GM21529 (cell line): ENCODE measurements around the gene FGF18.
"Not testable (repeated sequence)": the region's sequence is repeated elsewhere in the genome, so short reads cannot be mapped to it uniquely, and the experiment has no call there.

ENCODE experiments used
- ATAC-seq: cut with Tn5 transposase; IDR thresholded peaks from one replicate; pipeline ENCODE4 v1.9.1; 2021; ENCODE audit not compliant: unreplicated experiment

The FGF18 gene

DNA sequence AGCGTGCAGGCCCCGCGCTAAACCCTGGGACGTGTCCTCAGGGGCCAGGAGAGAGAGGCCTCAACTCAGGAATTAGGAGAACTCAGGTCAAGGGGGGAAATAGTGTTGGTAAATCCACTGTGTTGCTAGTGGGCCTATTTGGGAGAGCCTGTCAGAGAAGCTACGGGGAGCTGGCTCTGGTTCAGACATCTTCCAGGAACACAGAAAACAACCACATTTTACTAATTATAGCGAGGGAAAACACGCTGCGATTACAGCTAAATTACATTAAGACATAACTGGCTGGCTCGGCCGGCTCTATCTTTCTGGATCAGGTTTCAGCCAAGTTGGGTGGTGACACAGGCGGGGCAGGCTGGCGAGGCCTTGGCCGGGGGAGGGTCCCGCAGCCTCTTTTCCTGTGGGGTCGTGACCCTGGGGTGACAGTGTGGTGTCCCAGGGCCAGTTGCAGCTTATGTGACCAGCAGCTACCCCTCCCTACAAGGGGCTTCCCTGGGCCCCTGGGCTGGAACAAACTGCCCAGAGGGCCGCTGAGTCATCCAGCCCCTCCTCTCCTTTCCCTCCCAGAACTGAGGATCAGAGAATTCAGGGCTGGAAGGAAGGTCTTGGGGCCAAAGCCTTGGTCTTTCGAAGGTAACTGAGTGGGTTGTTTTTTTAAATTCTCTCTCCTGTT lies 75.1 kb downstream of the FGF18 start:
- no peak for ATAC-seq

DNA sequence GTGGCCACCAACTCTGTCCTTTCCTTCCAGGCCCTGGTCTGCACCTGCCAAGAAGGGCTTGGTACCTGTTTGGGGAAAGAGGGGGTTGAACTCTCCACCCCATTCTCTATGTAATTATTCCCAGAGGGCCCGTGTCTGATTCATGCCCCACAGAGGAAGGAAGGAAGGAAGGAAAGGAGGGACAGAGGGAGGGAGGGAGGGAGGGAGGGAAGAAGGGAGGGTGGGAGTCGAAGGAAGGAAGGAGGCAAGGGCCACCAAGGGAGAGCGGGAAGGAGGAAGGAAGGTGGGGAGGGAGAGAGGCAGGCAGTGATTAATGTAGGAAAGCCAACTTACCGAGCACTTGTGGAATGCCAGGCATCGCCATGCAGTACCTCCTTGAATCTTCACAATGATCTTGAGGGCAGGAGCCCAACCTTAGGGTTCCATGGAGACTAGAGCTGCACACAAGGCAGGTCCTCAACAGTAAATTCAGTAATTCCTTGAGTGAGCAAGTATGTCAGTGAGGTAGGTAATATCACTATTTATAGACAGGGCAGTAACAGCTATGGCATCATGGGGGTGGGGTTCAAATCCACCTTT lies 75.8 kb downstream of the FGF18 start:
- ATAC-seq = no peak

DNA sequence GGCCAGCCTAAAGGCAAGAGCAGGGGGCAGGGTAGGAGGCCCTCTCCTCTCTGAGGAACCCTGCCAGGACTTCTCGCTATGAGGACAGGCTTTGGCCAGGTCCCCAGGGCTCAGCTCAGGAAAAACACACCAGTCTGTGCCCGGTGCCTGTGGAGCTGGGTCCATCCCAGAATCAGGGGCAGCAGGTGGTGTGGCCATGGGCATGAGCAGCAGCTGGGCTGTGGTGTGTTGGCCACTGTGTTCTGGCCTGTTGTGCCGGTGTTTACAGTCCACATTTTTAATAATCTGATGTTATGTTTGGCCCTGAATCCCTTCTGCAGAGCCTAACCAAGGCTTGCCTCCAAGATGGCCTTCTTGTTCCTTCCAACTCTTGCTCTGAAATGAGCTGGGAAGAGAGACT lies 77.0 kb downstream of the FGF18 start:
- ATAC-seq = no peak

DNA sequence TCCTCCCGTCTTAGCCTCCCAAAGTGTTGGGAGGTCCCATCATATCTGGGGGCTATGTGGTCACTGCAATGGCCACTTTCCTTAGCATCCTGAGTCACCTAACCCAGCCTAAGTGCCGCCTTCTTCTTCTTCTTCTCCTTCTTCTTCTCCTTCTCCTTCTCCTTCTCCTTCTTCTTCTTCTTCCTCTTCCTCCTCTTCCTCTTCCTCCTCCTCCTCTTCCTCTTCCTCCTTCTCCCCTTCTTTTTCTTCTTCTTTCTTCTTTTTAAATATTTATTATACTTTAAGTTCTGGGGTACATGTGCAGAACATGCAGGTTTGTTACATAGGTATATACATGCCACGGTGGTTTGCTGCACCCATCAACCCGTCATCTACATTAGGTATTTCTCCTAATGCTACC lies 78.0 kb downstream of the FGF18 start:
- ATAC-seq = not testable (repeated sequence)

DNA sequence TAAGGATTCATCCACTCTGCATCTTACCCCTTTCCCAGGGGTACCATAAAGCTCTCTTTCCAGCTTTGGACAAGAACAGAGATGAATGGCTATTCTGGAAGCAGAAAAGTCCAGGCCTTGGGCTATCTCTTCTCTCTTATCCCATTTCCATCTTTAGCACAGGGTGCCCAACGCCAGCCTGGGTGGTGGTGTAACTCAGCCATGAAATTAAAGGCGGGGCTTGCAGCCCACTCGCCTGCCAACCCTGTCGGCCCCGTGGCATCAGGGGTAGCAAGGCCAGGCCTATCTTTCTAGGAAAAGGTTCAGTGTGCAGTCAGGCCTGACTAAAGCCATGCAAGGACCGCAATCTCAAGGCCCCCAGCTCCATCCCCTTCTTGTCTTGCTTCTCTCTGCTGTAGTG lies 78.7 kb downstream of the FGF18 start:
- no peak for ATAC-seq

DNA sequence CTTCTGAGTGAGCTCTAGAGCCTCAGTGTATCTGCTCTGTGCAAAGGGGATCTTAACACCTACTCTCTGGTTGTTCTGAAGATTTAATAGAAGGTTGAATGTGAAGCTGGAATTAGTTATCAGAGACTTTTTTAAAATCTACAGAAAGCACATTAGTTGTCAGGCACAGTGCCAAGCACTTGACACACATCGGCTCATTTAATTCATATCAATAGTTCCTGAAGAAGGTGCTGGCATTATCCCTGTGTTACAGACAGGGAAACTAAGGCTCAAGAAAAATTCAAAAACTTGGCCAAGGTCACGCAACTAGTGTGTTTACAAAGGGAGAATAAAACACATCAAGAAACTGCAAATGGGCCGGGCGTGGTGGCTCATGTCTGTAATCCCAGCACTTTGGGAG lies 80.2 kb downstream of the FGF18 start:
- ATAC-seq = no peak

DNA sequence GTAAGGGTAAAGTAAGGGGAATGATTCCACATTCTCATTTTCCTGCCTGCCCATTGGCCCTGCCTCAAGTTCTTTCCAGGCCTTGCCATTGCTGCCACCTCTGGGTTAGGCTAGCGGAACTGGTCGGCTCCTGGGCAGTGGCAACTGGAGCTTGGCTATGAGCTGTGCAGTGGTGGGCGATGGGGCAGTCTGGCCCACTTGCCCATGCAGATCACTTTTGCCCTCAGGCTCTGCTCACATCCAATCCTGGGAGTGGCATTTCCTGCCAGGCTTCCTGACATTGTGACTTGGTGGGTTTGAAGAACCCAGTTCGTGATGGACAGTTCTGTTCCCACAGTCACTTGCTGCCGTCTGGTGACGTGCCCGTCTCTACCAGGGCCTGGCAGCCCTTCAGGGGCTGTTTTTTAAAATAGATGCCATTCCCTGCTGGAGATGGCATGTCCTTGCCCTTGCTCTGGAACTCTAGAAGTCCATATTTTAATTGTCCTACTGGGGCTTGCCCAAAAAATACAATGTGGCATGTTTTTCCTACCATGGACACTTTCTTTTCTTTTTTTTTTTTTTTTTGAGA lies 86.1 kb downstream of the FGF18 start:
- no peak for ATAC-seq

DNA sequence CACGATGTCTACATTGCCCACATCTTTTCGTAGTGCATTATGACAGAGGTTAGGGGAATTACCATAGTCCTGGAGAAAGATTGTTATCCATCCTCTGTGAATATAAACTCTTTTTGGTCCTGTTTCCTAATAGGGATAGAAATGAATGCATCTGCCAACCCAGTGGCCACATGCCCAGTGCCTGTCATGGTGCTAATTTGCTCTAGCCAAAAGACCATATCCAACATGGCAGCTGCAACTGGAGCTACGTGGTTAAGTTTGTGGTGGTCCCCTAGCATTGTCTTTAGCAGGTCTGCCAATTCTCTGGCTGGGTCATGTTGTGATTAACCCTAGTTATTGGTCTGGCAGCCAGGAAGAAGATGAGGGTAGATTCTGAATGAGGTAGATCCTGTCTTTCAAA lies 87.5 kb downstream of the FGF18 start:
- ATAC-seq = no peak
